Thymus (tissue), 11 donors: ENCODE results near the gene PLD2. TPM values are rescaled to one million over a fixed set of nuclear protein-coding genes. Genes with fewer than 3 reads are reported as not detected.
A peak's percentile ranks its signal among the peaks of the same experiment; 100 is the strongest.

Experiments
- DNase-seq, 9 donors: peaks; one replicate each; pipeline ENCODE4 v3.0.0-alpha.2; 2013; ENCODE audit warnings: low spot score in 9 of 9, low read depth in 6 of 9, missing footprints in 1 of 9
- H3K27ac ChIP-seq, 2 donors: one replicate each; pipeline ENCODE4 v1.5.1; 2013; ENCODE audit warnings: control low read depth in 1 of 2, low read depth in 1 of 2, low read length in 1 of 2, mild to moderate bottlenecking in 1 of 2, moderate library complexity in 1 of 2
- H3K27me3 ChIP-seq, 2 donors: one replicate each; pipeline ENCODE4 v1.5.1; 2013; ENCODE audit warnings: low read length in 1 of 2; ENCODE audit not compliant: control insufficient read depth in 2 of 2, insufficient read depth in 1 of 2
- H3K36me3 ChIP-seq, 2 donors: one replicate each; pipeline ENCODE4 v1.5.1; 2013; ENCODE audit warnings: low read length in 1 of 2, mild to moderate bottlenecking in 1 of 2, moderate library complexity in 1 of 2; ENCODE audit not compliant: control insufficient read depth in 2 of 2, insufficient read depth in 2 of 2
- H3K4me1 ChIP-seq, 2 donors: one replicate each; pipeline ENCODE4 v1.5.1; 2013; ENCODE audit warnings: low read length in 2 of 2; ENCODE audit not compliant: control insufficient read depth in 2 of 2, insufficient read depth in 2 of 2
- H3K4me3 ChIP-seq, 2 donors: one replicate each; pipeline ENCODE4 v1.5.1; 2013; ENCODE audit warnings: low read length in 2 of 2, control low read depth in 1 of 2, mild to moderate bottlenecking in 1 of 2
- H3K9me3 ChIP-seq, 2 donors: one replicate each; pipeline ENCODE4 v1.5.1; 2013; ENCODE audit warnings: low read length in 1 of 2, mild to moderate bottlenecking in 1 of 2; ENCODE audit not compliant: control insufficient read depth in 2 of 2, insufficient read depth in 1 of 2
- WGBS: extraction: QIAGEN DNeasy Blood & Tissue Kit; methylation state at CpG from one replicate; pipeline ENCODE4 v1.1.7; 2013; 5-methylcytosine and 5-hydroxymethylcytosine counted together
- polyA plus RNA-seq: library from polyadenylated mRNA; stranded (reverse); fragments of 200-250 nt; gene quantifications from one replicate; pipeline ENCODE4 v1.2.3, GENCODE V29; 2013
- total RNA-seq: library from RNA; stranded (reverse); fragments of 120-200 nt; gene quantifications from one replicate; pipeline ENCODE4 v1.2.4, GENCODE V29; 2013
- donor health status: healthy.

Gene PLD2
- total and polyA plus RNA-seq, 2 donors = 14.5 to 30.7 TPM

GRCh38 chr17:4806456-4806776 is 536 bp upstream of the PLD2 start:
- no peak overlapping the region for H3K27ac ChIP-seq
- peaks cover 25 to 62% of the 10 kb centered on the region in 2 donors for H3K27me3 ChIP-seq
- H3K4me1 ChIP-seq = peaks cover 0 to 3% of the 10 kb centered on the region in 2 donors
- H3K9me3 ChIP-seq = no peaks in the 10 kb centered on the region
- H3K36me3 ChIP-seq = no peaks in the 10 kb centered on the region
- WGBS = 5% methylated on average over 16 of the region's 16 CpGs
- no peak for DNase-seq
- peak overlapping the region; percentile 21 to 52 for H3K4me3 ChIP-seq

GRCh38 chr17:4807605-4808377 is 839 bp downstream of the PLD2 start:
- DNase-seq = no peak
- Histone ChIP-seq H3K36me3 (no peaks in the 10 kb centered on the region), H3K27ac (peak overlapping the region in 1 of 2 donors; percentile 33), H3K9me3 (no peaks in the 10 kb centered on the region), H3K4me3 (peak overlapping the region; percentile 39 to 52), H3K27me3 (peaks cover 25 to 61% of the 10 kb centered on the region in 2 donors), H3K4me1 (peaks cover 0 to 3% of the 10 kb centered on the region in 2 donors)
- 49% methylated on average over 32 of the region's 32 CpGs for WGBS

GRCh38 chr17:4808378-4808767 is 1.4 kb downstream of the PLD2 start:
- peaks cover 0 to 3% of the 10 kb centered on the region in 2 donors for H3K4me1 ChIP-seq
- no peaks in the 10 kb centered on the region for H3K9me3 ChIP-seq
- peak overlapping the region in 1 of 2 donors; percentile 39 for H3K4me3 ChIP-seq
- no peaks in the 10 kb centered on the region for H3K36me3 ChIP-seq
- WGBS = 82% methylated on average over 6 of the region's 6 CpGs
- H3K27ac ChIP-seq = peak overlapping the region in 1 of 2 donors; percentile 11
- H3K27me3 ChIP-seq = peaks cover 25 to 61% of the 10 kb centered on the region in 2 donors
- DNase-seq = no peak

GRCh38 chr17:4810696-4811290 is 3.8 kb downstream of the PLD2 start:
- H3K27me3 ChIP-seq = peaks cover 22 to 49% of the 10 kb centered on the region in 2 donors
- H3K4me1 ChIP-seq = peaks cover 0 to 3% of the 10 kb centered on the region in 2 donors
- no peak overlapping the region for H3K4me3 ChIP-seq
- no peak for DNase-seq
- 58% methylated on average over 13 of the region's 13 CpGs for WGBS
- no peaks in the 10 kb centered on the region for H3K9me3 ChIP-seq
- no peak overlapping the region for H3K27ac ChIP-seq
- no peaks in the 10 kb centered on the region for H3K36me3 ChIP-seq

- H3K4me1 ChIP-seq = peaks cover 0 to 3% of the 10 kb centered on the region in 2 donors
- peaks cover 15 to 42% of the 10 kb centered on the region in 2 donors for H3K27me3 ChIP-seq
- no peak for DNase-seq
- 93% methylated on average over 12 of the region's 12 CpGs for WGBS
- H3K4me3 ChIP-seq = no peak overlapping the region
- H3K27ac ChIP-seq = no peak overlapping the region
- H3K9me3 ChIP-seq = no peaks in the 10 kb centered on the region
- no peaks in the 10 kb centered on the region for H3K36me3 ChIP-seq
These were observed 4.5 kb downstream of the PLD2 start for GRCh38 chr17:4811471-4811870.

- H3K27ac ChIP-seq = no peak overlapping the region
These were observed 5.7 kb downstream of the PLD2 start for GRCh38 chr17:4812690-4813089.

GRCh38 chr17:4815043-4815675 is 8.2 kb downstream of the PLD2 start:
- H3K4me1 ChIP-seq = no peaks in the 10 kb centered on the region
- H3K4me3 ChIP-seq = no peak overlapping the region
- H3K9me3 ChIP-seq = no peaks in the 10 kb centered on the region
- DNase-seq = no peak
- peaks cover 0 to 10% of the 10 kb centered on the region in 2 donors for H3K27me3 ChIP-seq
- no peaks in the 10 kb centered on the region for H3K36me3 ChIP-seq
- H3K27ac ChIP-seq = no peak overlapping the region
- WGBS = 91% methylated on average over 7 of the region's 7 CpGs

More at GRCh38 chr17:4812690-4813089, 5.7 kb downstream of the PLD2 start:
- no peak overlapping the region for H3K4me3 ChIP-seq
- no peaks in the 10 kb centered on the region for H3K9me3 ChIP-seq
- WGBS = 96% methylated on average over 7 of the region's 7 CpGs
- peaks cover 4 to 33% of the 10 kb centered on the region in 2 donors for H3K27me3 ChIP-seq
- no peaks in the 10 kb centered on the region for H3K4me1 ChIP-seq
- DNase-seq = no peak
- H3K36me3 ChIP-seq = no peaks in the 10 kb centered on the region

- no peaks in the 10 kb centered on the region for H3K36me3 ChIP-seq
- H3K27ac ChIP-seq = no peak overlapping the region
- no peak overlapping the region for H3K4me3 ChIP-seq
- WGBS = 96% methylated on average over 13 of the region's 13 CpGs
- H3K4me1 ChIP-seq = no peaks in the 10 kb centered on the region
- no peak for DNase-seq
- peaks cover 0 to 8% of the 10 kb centered on the region in 2 donors for H3K27me3 ChIP-seq
- no peaks in the 10 kb centered on the region for H3K9me3 ChIP-seq
These were observed 9.9 kb downstream of the PLD2 start for GRCh38 chr17:4816826-4817225.

- no peaks in the 10 kb centered on the region for H3K4me1 ChIP-seq
- 91% methylated on average over 12 of the region's 12 CpGs for WGBS
- no peak overlapping the region for H3K4me3 ChIP-seq
- no peaks in the 10 kb centered on the region for H3K9me3 ChIP-seq
- no peak for DNase-seq
- peaks cover 0 to 14% of the 10 kb centered on the region in 2 donors for H3K27me3 ChIP-seq
- no peaks in the 10 kb centered on the region for H3K36me3 ChIP-seq
- no peak overlapping the region for H3K27ac ChIP-seq
These were observed 11.3 kb downstream of the PLD2 start for GRCh38 chr17:4818276-4818675.
